Kidney (tissue), 22 donors: ENCODE results near the gene NDUFAF8. TPM values are rescaled to one million over a fixed set of nuclear protein-coding genes. Genes with fewer than 3 reads are reported as not detected.

Experiments used
- DNase-seq, 5 donors: peaks; one replicate each; pipeline ENCODE4 v3.0.0-alpha.2; 2013 to 2020
- FAIRE-seq: peaks from 2 replicates; lab custom pipeline; 2012; peaks lifted over from hg19 to GRCh38; lab: Jason Lieb, UNC
- H3K27ac ChIP-seq, 2 donors: one replicate each; pipeline ENCODE4 v1.7.0; 2013; ENCODE audit warnings: low read depth in 2 of 2, low read length in 2 of 2, inconsistent platforms in 1 of 2
- H3K27me3 ChIP-seq: one replicate; pipeline ENCODE4 v1.7.1; 2013; ENCODE audit warnings: low read length, inconsistent platforms; ENCODE audit not compliant: control insufficient read depth, insufficient read depth
- H3K36me3 ChIP-seq, 3 donors: one replicate each; pipeline versions ENCODE4 v1.7.0 to v1.7.1; 2013; ENCODE audit warnings: low read length in 3 of 3, control low read depth in 1 of 3, inconsistent platforms in 1 of 3; ENCODE audit not compliant: insufficient read depth in 3 of 3, control insufficient read depth in 2 of 3
- H3K4me1 ChIP-seq, 3 donors: one replicate each; pipeline versions ENCODE4 v1.7.0 to v1.7.1; 2013; ENCODE audit warnings: low read length in 3 of 3, inconsistent platforms in 1 of 3, low read depth in 1 of 3; ENCODE audit not compliant: control insufficient read depth in 2 of 3, insufficient read depth in 2 of 3
- H3K4me3 ChIP-seq, 3 donors: one replicate each; pipeline versions ENCODE4 v1.7.0 to v1.8.1; 2013; ENCODE audit warnings: low read length in 3 of 3, control low read depth in 1 of 3, inconsistent platforms in 1 of 3
- H3K9ac ChIP-seq, 3 donors: one replicate each; pipeline versions ENCODE4 v1.7.0 to v1.7.1; 2013; ENCODE audit warnings: low read length in 3 of 3, control low read depth in 1 of 3, inconsistent platforms in 1 of 3
- H3K9me3 ChIP-seq, 3 donors: one replicate each; pipeline versions ENCODE4 v1.7.0 to v1.7.1; 2013; ENCODE audit warnings: low read length in 3 of 3, control low read depth in 1 of 3, inconsistent platforms in 1 of 3; ENCODE audit not compliant: control insufficient read depth in 2 of 3, insufficient read depth in 1 of 3
- CTCF ChIP-seq: IDR thresholded peaks from 3 replicates; pipeline ENCODE4 v1.5.1; 2012; ENCODE audit warnings: mild to moderate bottlenecking, moderate library complexity, borderline replicate concordance; ENCODE audit not compliant: insufficient read depth; ENCODE audit errors: extremely low read depth
- intact Hi-C: fragments of 100-400 bp; cut with DNase I; formaldehyde crosslinking; loops from one replicate; pipeline ENCODE4 v1.11.1; 2022
- long read RNA-seq, 10 donors: library from polyadenylated mRNA in 1 of 10; unstranded in 1 of 10; transcript quantifications; one replicate each; pipeline ENCODE4 v2.0.0 and lab custom pipeline, GENCODE V29; 2021 to 2026
- polyA plus RNA-seq: library from polyadenylated mRNA; stranded (reverse); fragments of 350-450 nt; fragmentation: Illumina TruSeq; extraction: RNeasy Lipid Tissue Mini Kit (QIAGEN cat#74804); gene quantifications from one replicate; pipeline ENCODE4 v1.2.3, GENCODE V29; 2014; ENCODE audit warnings: low read depth, low replicate concordance; ENCODE audit not compliant: insufficient read depth
- total RNA-seq: library from RNA; stranded (reverse); fragmentation: NEBNext Ultra II Directional; extraction: Animal tissue kit (Norgen Biotek cat#: 25700); gene quantifications from one replicate; pipeline ENCODE4 v1.2.1, GENCODE V29; 2021
- donor health status: control.
- donor health status: control.
- donor health status: control.
- donor health status: control.
- donor health status: control.
- donor health status: DM: yes; HTN: yes; CAD: no.
- donor health status: Normal renal cell carcinoma (clear cell type).

The NDUFAF8 gene
- total RNA-seq (38.6 TPM), polyA plus RNA-seq (134 TPM)
- long read RNA-seq, donor 1, transcript NDUFAF8-201 (3 exons, 615 nt): major isoform, 22 of 23 reads
- long read RNA-seq, donor 1, partial matches to known transcripts: 0 of 23 reads
- long read RNA-seq, donor 1, other reads (novel, unspliced or antisense): 0 of 23 reads
- long read RNA-seq, donor 2, transcript NDUFAF8-201 (3 exons, 615 nt): major isoform, 14 of 17 reads
- long read RNA-seq, donor 2, partial matches to known transcripts: 0 of 17 reads
- long read RNA-seq, donor 2, other reads (novel, unspliced or antisense): 0 of 17 reads
- long read RNA-seq, donor 3, transcript NDUFAF8-201 (3 exons, 615 nt): major isoform, 63 of 73 reads
- long read RNA-seq, donor 3, partial matches to known transcripts: 9 of 73 reads
- long read RNA-seq, donor 3, other reads (novel, unspliced or antisense): 0 of 73 reads
- long read RNA-seq, donor 4, transcript NDUFAF8-201 (3 exons, 615 nt): major isoform, 26 of 28 reads
- long read RNA-seq, donor 4, partial matches to known transcripts: 0 of 28 reads
- long read RNA-seq, donor 4, other reads (novel, unspliced or antisense): 0 of 28 reads
- long read RNA-seq, donor 5, partial matches to known transcripts: 0 of 3 reads
- long read RNA-seq, donor 5, other reads (novel, unspliced or antisense): 0 of 3 reads
- long read RNA-seq, donor 6, transcript NDUFAF8-201 (3 exons, 615 nt): major isoform, 64 of 73 reads
- long read RNA-seq, donor 6, partial matches to known transcripts: 9 of 73 reads
- long read RNA-seq, donor 6, other reads (novel, unspliced or antisense): 0 of 73 reads
- long read RNA-seq, donor 7, transcript NDUFAF8-201 (3 exons, 615 nt): major isoform, 18 of 23 reads
- long read RNA-seq, donor 7, partial matches to known transcripts: 3 of 23 reads
- long read RNA-seq, donor 7, other reads (novel, unspliced or antisense): 1 of 23 reads
- long read RNA-seq, donor 8, transcript NDUFAF8-201 (3 exons, 615 nt): major isoform, 57 of 65 reads
- long read RNA-seq, donor 8, partial matches to known transcripts: 6 of 65 reads
- long read RNA-seq, donor 8, other reads (novel, unspliced or antisense): 0 of 65 reads
- long read RNA-seq, donor 9, transcript NDUFAF8-201 (3 exons, 615 nt): major isoform, 40 of 41 reads
- long read RNA-seq, donor 9, partial matches to known transcripts: 0 of 41 reads
- long read RNA-seq, donor 9, other reads (novel, unspliced or antisense): 0 of 41 reads
- long read RNA-seq, donor 10, transcript NDUFAF8-201 (3 exons, 615 nt): major isoform, 25 of 33 reads
- long read RNA-seq, donor 10, partial matches to known transcripts: 7 of 33 reads
- long read RNA-seq, donor 10, other reads (novel, unspliced or antisense): 0 of 33 reads

- H3K9me3 ChIP-seq: no peaks in the 10 kb centered on the region
- intact Hi-C loops: no loop called here
- H3K36me3 ChIP-seq: peaks cover 0 to 4% (median 0%) of the 10 kb centered on the region in 3 donors
- DNase-seq: peak; percentile 98 to 100 (median 99)
- FAIRE-seq: peak; percentile 99
- H3K4me3 ChIP-seq: peak within 1 kb of the TSS; percentile 59 to 87 (median 68)
- H3K4me1 ChIP-seq: peaks cover 0 to 19% (median 8%) of the 10 kb centered on the region in 3 donors
- peak within 1 kb of the TSS in 1 of 2 donors; percentile 60 for H3K27ac ChIP-seq
- H3K9ac ChIP-seq: peak within 1 kb of the TSS; percentile 11 to 69 (median 41)
- H3K27me3 ChIP-seq: no peaks in the 10 kb centered on the region
- TF ChIP-seq CTCF: peak; percentile 7
These were observed at the start of gene NDUFAF8, which contains the start of gene TEPSIN for GRCh38 chr17:81238815-81239713. TSS of gene NDUFAF8 (plus strand) at chr17:81239318. CDS start at chr17:81239364, 46 bp downstream. TSS of gene TEPSIN (minus strand) at chr17:81239055. CDS start at chr17:81239033, 22 bp downstream.

GRCh38 chr17:81189670-81190530 is 49.2 kb upstream of the NDUFAF8 start:
- DNase-seq: no peak
- TF ChIP-seq CTCF: peak; percentile 9
- Histone ChIP-seq H3K4me3 (no peak overlapping the region), H3K4me1 (no peaks in the 10 kb centered on the region), H3K9ac (no peak overlapping the region), H3K9me3 (no peaks in the 10 kb centered on the region), H3K27ac (no peak overlapping the region), H3K36me3 (no peaks in the 10 kb centered on the region), H3K27me3 (no peaks in the 10 kb centered on the region)
- intact Hi-C loops: no loop called here
- no peak for FAIRE-seq
